HFFc6 (cell line): ENCODE data around the gene ZNF385C. TPM values are rescaled to one million over a fixed set of nuclear protein-coding genes. Genes with fewer than 3 reads are reported as not detected.

Experiments
- DNase-seq: peaks from one replicate; pipeline ENCODE4 v3.0.0-alpha.2; 2018
- H3K27ac Mint-ChIP-seq: 2 replicates; pipeline ENCODE4 v1.8.0; 2020; ENCODE audit warnings: mild to moderate bottlenecking, mixed read lengths
- H3K27me3 Mint-ChIP-seq: 2 replicates; pipeline ENCODE4 v1.8.0; 2021; ENCODE audit warnings: mild to moderate bottlenecking, moderate library complexity, mixed read lengths; ENCODE audit not compliant: insufficient read depth
- H3K36me3 Mint-ChIP-seq: 2 replicates; pipeline ENCODE4 v1.8.0; 2021; ENCODE audit warnings: low read depth, mixed read lengths
- H3K4me1 Mint-ChIP-seq: 2 replicates; pipeline ENCODE4 v1.8.0; 2020; ENCODE audit warnings: low read depth, mixed read lengths
- H3K4me3 Mint-ChIP-seq: 2 replicates; pipeline ENCODE4 v1.8.0; 2020; ENCODE audit warnings: mild to moderate bottlenecking, moderate library complexity, mixed read lengths
- H3K9me3 Mint-ChIP-seq: 2 replicates; pipeline ENCODE4 v1.8.0; 2020; ENCODE audit warnings: mild to moderate bottlenecking, mixed read lengths
- CTCF ChIP-seq: fragments of 200-600 bp; sonication (generic); IDR thresholded peaks from 2 replicates; pipeline ENCODE4 v1.5.0; 2021; ENCODE audit warnings: antibody characterized with exemption, mild to moderate bottlenecking
- total RNA-seq, 6 experiments: library from RNA; stranded (reverse); fragmentation: NEBNext Ultra II Directional; extraction: Animal tissue kit (Norgen Biotek cat#: 25700); gene quantifications; 2 replicates in 1 of 6; 3 replicates in 5 of 6; pipeline ENCODE4 v1.2.3, GENCODE V29; 2021

Gene ZNF385C
- total RNA-seq, 6 experiments from 2014 or later = not detected

GRCh38 chr17:42055496-42055895 lies 42.8 kb downstream of the ZNF385C start:
- H3K9me3 Mint-ChIP-seq = no peaks in the 10 kb centered on the region
- no peak overlapping the region for H3K27ac Mint-ChIP-seq
- DNase-seq = no peak
- TF ChIP-seq CTCF = no peak
- H3K27me3 Mint-ChIP-seq = peaks cover 45% of the 10 kb centered on the region
- no peaks in the 10 kb centered on the region for H3K36me3 Mint-ChIP-seq
- H3K4me3 Mint-ChIP-seq = no peak overlapping the region
- peaks cover 13% of the 10 kb centered on the region for H3K4me1 Mint-ChIP-seq

- DNase-seq = no peak
- Mint-ChIP-seq H3K36me3 (no peaks in the 10 kb centered on the region), H3K27ac (no peak overlapping the region), H3K4me3 (no peak overlapping the region), H3K4me1 (peaks cover 13% of the 10 kb centered on the region), H3K27me3 (peaks cover 43% of the 10 kb centered on the region), H3K9me3 (no peaks in the 10 kb centered on the region)
- TF ChIP-seq CTCF = no peak
Measured at GRCh38 chr17:42055027-42055426, 43.2 kb downstream of the ZNF385C start.

GRCh38 chr17:42053731-42054500 lies 44.4 kb downstream of the ZNF385C start:
- no peak for TF ChIP-seq CTCF
- no peak overlapping the region for H3K27ac Mint-ChIP-seq
- peaks cover 44% of the 10 kb centered on the region for H3K27me3 Mint-ChIP-seq
- no peak for DNase-seq
- H3K4me1 Mint-ChIP-seq = peaks cover 16% of the 10 kb centered on the region
- no peaks in the 10 kb centered on the region for H3K36me3 Mint-ChIP-seq
- H3K4me3 Mint-ChIP-seq = no peak overlapping the region
- H3K9me3 Mint-ChIP-seq = no peaks in the 10 kb centered on the region

GRCh38 chr17:42052346-42052877 lies 45.9 kb downstream of the ZNF385C start:
- TF ChIP-seq CTCF = no peak
- no peaks in the 10 kb centered on the region for H3K36me3 Mint-ChIP-seq
- no peaks in the 10 kb centered on the region for H3K9me3 Mint-ChIP-seq
- DNase-seq = no peak
- H3K4me1 Mint-ChIP-seq = peaks cover 16% of the 10 kb centered on the region
- H3K4me3 Mint-ChIP-seq = no peak overlapping the region
- no peak overlapping the region for H3K27ac Mint-ChIP-seq
- H3K27me3 Mint-ChIP-seq = peaks cover 52% of the 10 kb centered on the region

GRCh38 chr17:42051645-42052044 lies 46.6 kb downstream of the ZNF385C start:
- no peaks in the 10 kb centered on the region for H3K9me3 Mint-ChIP-seq
- H3K4me1 Mint-ChIP-seq = peaks cover 16% of the 10 kb centered on the region
- H3K27ac Mint-ChIP-seq = no peak overlapping the region
- H3K27me3 Mint-ChIP-seq = peaks cover 51% of the 10 kb centered on the region
- H3K36me3 Mint-ChIP-seq = no peaks in the 10 kb centered on the region
- no peak overlapping the region for H3K4me3 Mint-ChIP-seq
- DNase-seq = no peak
- no peak for TF ChIP-seq CTCF
